Ovary (tissue), 9 donors: ENCODE measurements around the gene MAPK8IP1. TPM values are rescaled to one million over a fixed set of nuclear protein-coding genes. Genes with fewer than 3 reads are reported as not detected.

Experiments
- DNase-seq, 5 donors: peaks; one replicate each; pipeline ENCODE4 v3.0.0-alpha.2; 2019 to 2020
- H3K27ac ChIP-seq, 2 donors: fragments of 200-600 bp; one replicate each; pipeline versions ENCODE4 v1.5.1 to v1.8.0; 2019 to 2022
- H3K27me3 ChIP-seq: fragments of 200-600 bp; one replicate; pipeline ENCODE4 v1.8.0; 2022
- H3K36me3 ChIP-seq: fragments of 200-600 bp; sonication (generic); one replicate; pipeline ENCODE4 v1.5.1; 2019
- H3K4me1 ChIP-seq: one replicate; pipeline ENCODE4 v1.8.1; 2013; ENCODE audit warnings: mild to moderate bottlenecking, moderate library complexity; ENCODE audit not compliant: insufficient read depth
- H3K4me3 ChIP-seq: fragments of 200-600 bp; sonication (generic); one replicate; pipeline ENCODE4 v1.5.1; 2017
- H3K9me3 ChIP-seq, 2 donors: fragments of 200-600 bp in 1 of 2; sonication (generic) in 1 of 2; one replicate each; pipeline versions ENCODE4 v1.5.1 to v1.8.1; 2013 to 2019; ENCODE audit warnings: mild to moderate bottlenecking in 1 of 2, moderate library complexity in 1 of 2
- CTCF ChIP-seq, 3 donors: fragments of 450-650 bp in 2 of 3; fragments of 200-600 bp in 1 of 3; IDR thresholded peaks; one replicate each; pipeline versions ENCODE4 v1.5.1 to v1.8.0; 2016 to 2022; ENCODE audit warnings: antibody characterized with exemption in 3 of 3, mild to moderate bottlenecking in 1 of 3
- EP300 ChIP-seq: sonication (generic); formaldehyde crosslinking; IDR thresholded peaks from one replicate; pipeline ENCODE4 v1.6.1; 2017; ENCODE audit warnings: antibody characterized with exemption
- POLR2A ChIP-seq: fragments of 450-650 bp; IDR thresholded peaks from one replicate; pipeline ENCODE4 v1.6.1; 2017; ENCODE audit warnings: antibody characterized with exemption, mild to moderate bottlenecking, moderate library complexity
- WGBS, 3 donors: extraction: QIAGEN DNeasy Blood & Tissue Kit in 1 of 3; methylation state at CpG; one replicate each; pipeline versions ENCODE4 v1.1.5 to v1.1.7; 2013 to 2017; 5-methylcytosine and 5-hydroxymethylcytosine counted together
- intact Hi-C, 4 donors: fragments of 100-400 bp; cut with DNase I; formaldehyde crosslinking; loops; one replicate each; pipeline versions ENCODE4 v1.11.0 to v1.15.1; 2022 to 2023
- polyA plus RNA-seq, 2 donors: library from polyadenylated mRNA; stranded (reverse); fragments of 200-250 nt in 1 of 2; fragments of 350-450 nt in 1 of 2; fragmentation: Illumina TruSeq in 1 of 2; extraction: RNeasy Lipid Tissue Mini Kit (QIAGEN cat#74804) in 1 of 2; gene quantifications; one replicate each; pipeline ENCODE4 v1.2.3, GENCODE V29; 2013 to 2014
- total RNA-seq, 7 donors: library from RNA; depleted of rRNA in 2 of 7; stranded (reverse); fragments of >200 nt in 2 of 7; fragmentation: NEBNext Ultra II Directional in 3 of 7; extraction: Animal tissue kit (Norgen Biotek cat#: 25700) in 3 of 7; gene quantifications; one replicate each; pipeline versions ENCODE4 v1.1.0 to v1.2.4, GENCODE V29; 2016 to 2023
- donor health status: DM: no; HTN: no; CAD: no; lungs with moderate emphysema.
- donor health status: DM: no; HTN: no; CAD: no.
- donor health status: Bipolar disorder and iron deficiency.
- donor health status: DM: yes; HTN: yes; CAD: no.
- donor health status: DM: no; HTN: no; CAD: no.
- donor health status: DM: yes; HTN: yes; CAD: no.

MAPK8IP1 gene
- total and polyA plus RNA-seq, 9 donors = 3.7 to 24.1 (median 14.4) TPM

- H3K4me3 ChIP-seq = no peak overlapping the region
- TF ChIP-seq POLR2A (no peak), CTCF (IDR thresholded peaks at IDR 0.05) (no peak), EP300 (no peak)
- H3K4me1 ChIP-seq = peaks cover 2% of the 10 kb centered on the region
- H3K36me3 ChIP-seq = no peaks in the 10 kb centered on the region
- DNase-seq = peak in 2 of 5 donors; percentile 13 to 15
- intact Hi-C loops = no loop called here
- no peaks in the 10 kb centered on the region for H3K27me3 ChIP-seq
- no peaks in the 10 kb centered on the region for H3K9me3 ChIP-seq
- no peak overlapping the region for H3K27ac ChIP-seq
- 46 to 64% (median 55%) methylated on average over 12 of the region's 12 CpGs for WGBS, 3 donors
These were observed 40.5 kb downstream of the MAPK8IP1 start for GRCh38 chr11:45926001-45926401.

GRCh38 chr11:45926536-45927331 is 41.3 kb downstream of the MAPK8IP1 start:
- Histone ChIP-seq H3K36me3 (no peaks in the 10 kb centered on the region), H3K4me3 (no peak overlapping the region), H3K27me3 (no peaks in the 10 kb centered on the region), H3K9me3 (no peaks in the 10 kb centered on the region), H3K4me1 (peaks cover 2% of the 10 kb centered on the region), H3K27ac (no peak overlapping the region)
- intact Hi-C loops = no loop called here
- peak in 2 of 5 donors; percentile 17 to 22 for DNase-seq
- no peak for TF ChIP-seq EP300
- TF ChIP-seq POLR2A = no peak
- no peak for TF ChIP-seq CTCF (IDR thresholded peaks at IDR 0.05)
- WGBS, 3 donors = 84 to 90% (median 90%) methylated on average over 12 of the region's 12 CpGs

- TF ChIP-seq CTCF (IDR thresholded peaks at IDR 0.05) (no peak), POLR2A (no peak), EP300 (no peak)
- Histone ChIP-seq H3K4me1 (peaks cover 2% of the 10 kb centered on the region), H3K27ac (no peak overlapping the region), H3K27me3 (no peaks in the 10 kb centered on the region), H3K4me3 (no peak overlapping the region), H3K9me3 (no peaks in the 10 kb centered on the region), H3K36me3 (no peaks in the 10 kb centered on the region)
- WGBS, 3 donors = 71 to 80% (median 74%) methylated on average over 15 of the region's 15 CpGs
- DNase-seq = peak in 2 of 5 donors; percentile 21
- intact Hi-C loops = no loop called here
These were observed 41.9 kb downstream of the MAPK8IP1 start for GRCh38 chr11:45927332-45927683.

- H3K4me3 ChIP-seq = no peak overlapping the region
- no peaks in the 10 kb centered on the region for H3K36me3 ChIP-seq
- H3K9me3 ChIP-seq = no peaks in the 10 kb centered on the region
- peaks cover 2% of the 10 kb centered on the region for H3K4me1 ChIP-seq
- intact Hi-C loops = no loop called here
- 89 to 92% (median 91%) methylated on average over 27 of the region's 27 CpGs for WGBS, 3 donors
- DNase-seq = peak in 3 of 5 donors; percentile 9 to 25 (median 21)
- no peak for TF ChIP-seq EP300
- TF ChIP-seq CTCF (IDR thresholded peaks at IDR 0.05) = no peak
- TF ChIP-seq POLR2A = no peak
- no peaks in the 10 kb centered on the region for H3K27me3 ChIP-seq
- no peak overlapping the region for H3K27ac ChIP-seq
These were observed 42.4 kb downstream of the MAPK8IP1 start for GRCh38 chr11:45927684-45928413.
